Activated T-cell treated with anti-CD3 and anti-CD28 coated beads for 24 hours (primary cell): ENCODE results near the gene OR11L1.

Experiments used
- DNase-seq: peaks from one replicate; pipeline ENCODE4 v3.0.0-alpha.2; 2020; ENCODE audit warnings: low read depth

OR11L1 gene

GRCh38 chr1:247841796-247842195, at the start of gene OR11L1:
Gene OR11L1 (minus strand): TSS chr1:247841896. CDS start chr1:247841896, 0 bp downstream.
- no peak for DNase-seq

GRCh38 chr1:247884797-247885413, 43.2 kb upstream of the OR11L1 start:
- DNase-seq = no peak

- no peak for DNase-seq
Observed at GRCh38 chr1:247883346-247883745, 41.6 kb upstream of the OR11L1 start.

- DNase-seq = no peak
Observed at GRCh38 chr1:247865416-247865815, 23.7 kb upstream of the OR11L1 start.

- no peak for DNase-seq
Observed at GRCh38 chr1:247864644-247865043, 22.9 kb upstream of the OR11L1 start.

- DNase-seq = no peak
Observed at GRCh38 chr1:247862756-247863155, 21.1 kb upstream of the OR11L1 start.

- DNase-seq = no peak
Observed at GRCh38 chr1:247857985-247858619, 16.4 kb upstream of the OR11L1 start.

GRCh38 chr1:247857069-247857984, 15.6 kb upstream of the OR11L1 start, which contains the start of gene TRIM58:
Gene TRIM58 (plus strand): TSS chr1:247857187. CDS start chr1:247857247, 60 bp downstream.
- no peak for DNase-seq

GRCh38 chr1:247855911-247856310, 14.2 kb upstream of the OR11L1 start:
- DNase-seq = no peak

- no peak for DNase-seq
Observed at GRCh38 chr1:247854899-247855545, 13.3 kb upstream of the OR11L1 start.

- DNase-seq = no peak
Observed at GRCh38 chr1:247849616-247850015, 7.9 kb upstream of the OR11L1 start.

- no peak for DNase-seq
Observed at GRCh38 chr1:247848346-247848745, 6.7 kb upstream of the OR11L1 start.

GRCh38 chr1:247845693-247846017, 4.0 kb upstream of the OR11L1 start:
- no peak for DNase-seq

- no peak for DNase-seq
Observed at GRCh38 chr1:247845011-247845692, 3.5 kb upstream of the OR11L1 start.

- no peak for DNase-seq
Observed at GRCh38 chr1:247843411-247843810, 1.7 kb upstream of the OR11L1 start.

- no peak for DNase-seq
Observed at GRCh38 chr1:247840818-247841217, 878 bp downstream of the OR11L1 start.

- DNase-seq = no peak
Observed at GRCh38 chr1:247833601-247834000, 8.1 kb downstream of the OR11L1 start.

GRCh38 chr1:247829656-247830055, 12.0 kb downstream of the OR11L1 start:
- DNase-seq = no peak

- DNase-seq = no peak
Observed at GRCh38 chr1:247825362-247825761, 16.3 kb downstream of the OR11L1 start.

- DNase-seq = no peak
Observed at GRCh38 chr1:247824023-247824422, 17.7 kb downstream of the OR11L1 start, which contains the start of gene OR14A16. Gene OR14A16 (minus strand): TSS chr1:247824119. CDS start chr1:247815729, 8,390 bp downstream.

GRCh38 chr1:247822060-247822459, 19.6 kb downstream of the OR11L1 start:
- DNase-seq = no peak

- no peak for DNase-seq
Observed at GRCh38 chr1:247812637-247813036, 29.1 kb downstream of the OR11L1 start.
